Measurements from ENCODE around the gene HSFX3.

HSFX3 gene

DNA sequence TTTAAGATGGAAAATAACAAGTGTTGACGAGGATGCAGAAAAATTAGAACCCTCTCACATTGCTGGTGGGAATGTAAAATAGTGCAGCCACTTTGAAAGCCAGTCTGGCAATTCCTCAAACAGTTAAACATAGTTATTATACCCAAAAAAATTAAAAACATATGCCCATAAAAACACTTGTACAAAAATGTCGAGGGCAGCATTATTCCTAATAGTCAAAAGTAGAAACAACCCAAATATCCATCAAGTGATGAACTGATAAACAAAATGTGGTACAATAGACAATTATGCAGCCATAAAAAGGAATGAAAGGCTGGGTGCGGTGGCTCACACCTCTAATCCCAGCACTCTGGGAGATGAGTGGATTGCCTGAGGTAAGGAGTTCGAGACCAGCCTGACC lies 51.0 kb downstream of the HSFX3 start:
- Histone ChIP-seq H3K9me3 (ENCODE audit: control insufficient read depth, low read length) (no peaks in the 10 kb centered on the region), H3K79me2 (peaks cover 15% of the 10 kb centered on the region), H3K27me3 (ENCODE audit: control insufficient read depth, insufficient read depth, low read length) (no peaks in the 10 kb centered on the region), H3K27ac (no peak overlapping the region), H3K9ac (no peak overlapping the region), H3K4me3 (ENCODE audit: low read depth, low read length) (no peak overlapping the region), H2AFZ (no peak overlapping the region), H3K4me2 (ENCODE audit: low read length) (no peak overlapping the region), H3K4me1 (no peaks in the 10 kb centered on the region), H3K36me3 (ENCODE audit: control insufficient read depth, insufficient read depth, low read length) (no peaks in the 10 kb centered on the region)
- TF ChIP-seq, protein P1, sequence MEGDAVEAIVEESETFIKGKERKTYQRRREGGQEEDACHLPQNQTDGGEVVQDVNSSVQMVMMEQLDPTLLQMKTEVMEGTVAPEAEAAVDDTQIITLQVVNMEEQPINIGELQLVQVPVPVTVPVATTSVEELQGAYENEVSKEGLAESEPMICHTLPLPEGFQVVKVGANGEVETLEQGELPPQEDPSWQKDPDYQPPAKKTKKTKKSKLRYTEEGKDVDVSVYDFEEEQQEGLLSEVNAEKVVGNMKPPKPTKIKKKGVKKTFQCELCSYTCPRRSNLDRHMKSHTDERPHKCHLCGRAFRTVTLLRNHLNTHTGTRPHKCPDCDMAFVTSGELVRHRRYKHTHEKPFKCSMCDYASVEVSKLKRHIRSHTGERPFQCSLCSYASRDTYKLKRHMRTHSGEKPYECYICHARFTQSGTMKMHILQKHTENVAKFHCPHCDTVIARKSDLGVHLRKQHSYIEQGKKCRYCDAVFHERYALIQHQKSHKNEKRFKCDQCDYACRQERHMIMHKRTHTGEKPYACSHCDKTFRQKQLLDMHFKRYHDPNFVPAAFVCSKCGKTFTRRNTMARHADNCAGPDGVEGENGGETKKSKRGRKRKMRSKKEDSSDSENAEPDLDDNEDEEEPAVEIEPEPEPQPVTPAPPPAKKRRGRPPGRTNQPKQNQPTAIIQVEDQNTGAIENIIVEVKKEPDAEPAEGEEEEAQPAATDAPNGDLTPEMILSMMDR (IDR thresholded peaks at IDR 0.05) = no peak
